DOHH2 (cell line): ENCODE measurements around the gene LRRC59.
"Not testable (repeated sequence)": the region's sequence is repeated elsewhere in the genome, so short reads cannot be mapped to it uniquely, and the experiment has no call there.

Experiments
- H3F3A ChIP-seq: fragments of 200-600 bp; sonication (generic), shearing (Covaris generic); 2 replicates; pipeline ENCODE4 v1.6.0; 2016; ENCODE audit warnings: antibody characterized with exemption, mild to moderate bottlenecking; ENCODE audit not compliant: control insufficient read depth, insufficient read depth
- H3K27ac ChIP-seq: fragments of 200-600 bp; sonication (generic); 2 replicates; pipeline ENCODE4 v1.5.1; 2014; ENCODE audit warnings: low read depth, mild to moderate bottlenecking, low read length, moderate library complexity
- H3K27me3 ChIP-seq: fragments of 200-600 bp; sonication (generic); 2 replicates; pipeline ENCODE4 v1.6.1; 2014; ENCODE audit warnings: mild to moderate bottlenecking, low read length, mixed read lengths; ENCODE audit not compliant: control insufficient read depth
- H3K36me3 ChIP-seq: fragments of 200-600 bp; sonication (generic); 2 replicates; pipeline ENCODE4 v1.6.1; 2014; ENCODE audit warnings: mild to moderate bottlenecking, low read length, moderate library complexity, mixed read lengths; ENCODE audit not compliant: control insufficient read depth
- H3K4me1 ChIP-seq: fragments of 200-600 bp; sonication (generic); 2 replicates; pipeline ENCODE4 v1.6.1; 2014; ENCODE audit warnings: mild to moderate bottlenecking, low read length, mixed read lengths; ENCODE audit not compliant: control insufficient read depth
- H3K4me2 ChIP-seq: fragments of 200-600 bp; sonication (generic); 2 replicates; pipeline ENCODE4 v1.6.0; 2014; ENCODE audit warnings: mild to moderate bottlenecking, low read length, moderate library complexity
- H3K4me3 ChIP-seq: fragments of 200-600 bp; sonication (generic); 2 replicates; pipeline ENCODE4 v1.5.1; 2014; ENCODE audit warnings: mild to moderate bottlenecking, low read length, mixed read lengths
- H3K79me2 ChIP-seq: fragments of 200-600 bp; sonication (generic); 2 replicates; pipeline ENCODE4 v1.6.1; 2014; ENCODE audit warnings: mild to moderate bottlenecking, low read length, mixed read lengths; ENCODE audit not compliant: control insufficient read depth
- H3K9me2 ChIP-seq: fragments of 200-600 bp; sonication (generic); replicated peaks from 2 replicates; pipeline ENCODE4 v1.6.1; 2014; ENCODE audit warnings: mild to moderate bottlenecking, low read length, mixed read lengths; ENCODE audit not compliant: control insufficient read depth
- H3K9me3 ChIP-seq: fragments of 200-600 bp; sonication (generic); 2 replicates; pipeline ENCODE4 v1.6.1; 2014; ENCODE audit warnings: antibody characterized with exemption, low read length, mixed read lengths; ENCODE audit not compliant: control insufficient read depth, insufficient read depth
- H4K20me1 ChIP-seq: fragments of 200-600 bp; sonication (generic); 2 replicates; pipeline ENCODE4 v1.6.0; 2014; ENCODE audit warnings: low read depth, mild to moderate bottlenecking, antibody characterized with exemption, low read length, moderate library complexity; ENCODE audit not compliant: control insufficient read depth, insufficient read depth
- CTCF ChIP-seq: fragments of 200-600 bp; sonication (generic); IDR thresholded peaks from one replicate; pipeline ENCODE4 v1.5.1; 2014; ENCODE audit warnings: antibody characterized with exemption, mild to moderate bottlenecking, low read depth, low read length; ENCODE audit not compliant: poor library complexity, severe bottlenecking
- EZH2phosphoT487 ChIP-seq: fragments of 200-600 bp; sonication (generic); IDR thresholded peaks from 2 replicates; pipeline ENCODE4 v1.6.1; 2017; ENCODE audit warnings: borderline replicate concordance, mild to moderate bottlenecking, antibody characterized with exemption, low read length, moderate library complexity, mixed read lengths

Gene LRRC59

GRCh38 chr17:50422738-50423137 lies 25.4 kb upstream of the LRRC59 start:
- no peaks in the 10 kb centered on the region for H4K20me1 ChIP-seq
- no peaks in the 10 kb centered on the region for H3K9me2 ChIP-seq
- peaks cover 6% of the 10 kb centered on the region for H3K79me2 ChIP-seq
- peaks cover 40% of the 10 kb centered on the region for H3K4me1 ChIP-seq
- no peak overlapping the region for H3K4me2 ChIP-seq
- H3F3A ChIP-seq, result peaks cover 27% of the 10 kb centered on the region
- no peaks in the 10 kb centered on the region; the same call in 1 of the 2 replicates for H3K9me3 ChIP-seq
- TF ChIP-seq EZH2phosphoT487, result no peak
- no peak for TF ChIP-seq CTCF
- no peaks in the 10 kb centered on the region for H3K27me3 ChIP-seq
- no peak overlapping the region for H3K27ac ChIP-seq
- H3K4me3 ChIP-seq, result no peak overlapping the region
- H3K36me3 ChIP-seq, result no peaks in the 10 kb centered on the region

GRCh38 chr17:50421308-50422051 lies 24.2 kb upstream of the LRRC59 start:
- no peaks in the 10 kb centered on the region for H4K20me1 ChIP-seq
- peaks cover 1% of the 10 kb centered on the region for H3K79me2 ChIP-seq
- no peaks in the 10 kb centered on the region for H3K36me3 ChIP-seq
- no peak for TF ChIP-seq EZH2phosphoT487
- no peak for TF ChIP-seq CTCF
- H3F3A ChIP-seq, result peaks cover 22% of the 10 kb centered on the region
- no peaks in the 10 kb centered on the region; the same call in 1 of the 2 replicates for H3K9me3 ChIP-seq
- H3K4me3 ChIP-seq, result peak overlapping the region; percentile 69
- no peaks in the 10 kb centered on the region for H3K27me3 ChIP-seq
- H3K4me1 ChIP-seq, result peaks cover 27% of the 10 kb centered on the region
- peak overlapping the region; percentile 73 for H3K27ac ChIP-seq
- no peaks in the 10 kb centered on the region for H3K9me2 ChIP-seq
- H3K4me2 ChIP-seq, result peak overlapping the region; percentile 63

- Histone ChIP-seq H3K79me2 (no peaks in the 10 kb centered on the region), H3K4me3 (peak overlapping the region; percentile 69), H3K4me1 (peaks cover 23% of the 10 kb centered on the region), H3K27me3 (no peaks in the 10 kb centered on the region), H3K9me3 (no peaks in the 10 kb centered on the region; the same call in 1 of the 2 replicates), H3K4me2 (peak overlapping the region; percentile 63), H3K27ac (peak overlapping the region; percentile 73), H3K36me3 (no peaks in the 10 kb centered on the region), H3F3A (peaks cover 21% of the 10 kb centered on the region), H4K20me1 (no peaks in the 10 kb centered on the region), H3K9me2 (no peaks in the 10 kb centered on the region)
- TF ChIP-seq CTCF (no peak), EZH2phosphoT487 (no peak)
Measured at GRCh38 chr17:50420419-50421112, 23.2 kb upstream of the LRRC59 start.

GRCh38 chr17:50419577-50419976 lies 22.3 kb upstream of the LRRC59 start:
- H4K20me1 ChIP-seq, H3K9me2 ChIP-seq, H3K4me2 ChIP-seq, H3K4me3 ChIP-seq, H3K36me3 ChIP-seq, H3K27ac ChIP-seq, H3K27me3 ChIP-seq, H3K9me3 ChIP-seq, H3K79me2 ChIP-seq: not testable (repeated sequence)
- peaks cover 17% of the 10 kb centered on the region for H3K4me1 ChIP-seq
- peaks cover 21% of the 10 kb centered on the region for H3F3A ChIP-seq
